ENCODE results near the gene NGFR.

The NGFR gene

GRCh38 chr17:49480836-49481615, 14.1 kb upstream of the NGFR start:
- no peak overlapping the region for H3K27ac ChIP-seq
- H3K4me3 ChIP-seq = no peak overlapping the region
- no peak for TF ChIP-seq CTCF (IDR thresholded peaks at IDR 0.05)
- DNase-seq (ENCODE audit: low spot score) = no peak

- DNase-seq (ENCODE audit: low spot score) = no peak
- TF ChIP-seq CTCF (IDR thresholded peaks at IDR 0.05) = no peak
- Histone ChIP-seq H3K4me3 (no peak overlapping the region), H3K27ac (no peak overlapping the region)
Observed at GRCh38 chr17:49482144-49482817, 12.8 kb upstream of the NGFR start.

GRCh38 chr17:49483599-49484509, 11.2 kb upstream of the NGFR start:
- no peak for TF ChIP-seq CTCF (IDR thresholded peaks at IDR 0.05)
- Histone ChIP-seq H3K4me3 (no peak overlapping the region), H3K27ac (no peak overlapping the region)
- no peak for DNase-seq (ENCODE audit: low spot score)

- DNase-seq (ENCODE audit: low spot score) = no peak
- Histone ChIP-seq H3K4me3 (no peak overlapping the region), H3K27ac (no peak overlapping the region)
- no peak for TF ChIP-seq CTCF (IDR thresholded peaks at IDR 0.05)
Observed at GRCh38 chr17:49484588-49484987, 10.5 kb upstream of the NGFR start.

- no peak for DNase-seq (ENCODE audit: low spot score)
- Histone ChIP-seq H3K27ac (no peak overlapping the region), H3K4me3 (no peak overlapping the region)
- TF ChIP-seq CTCF (IDR thresholded peaks at IDR 0.05) = no peak
Observed at GRCh38 chr17:49486012-49486641, 9.0 kb upstream of the NGFR start.

- no peak overlapping the region for H3K27ac ChIP-seq
- H3K4me3 ChIP-seq = no peak overlapping the region
- TF ChIP-seq CTCF (IDR thresholded peaks at IDR 0.05) = no peak
- no peak for DNase-seq (ENCODE audit: low spot score)
Observed at GRCh38 chr17:49487183-49487582, 7.9 kb upstream of the NGFR start.
